ENCODE measurements around the gene TMEM221.

TMEM221 gene

DNA sequence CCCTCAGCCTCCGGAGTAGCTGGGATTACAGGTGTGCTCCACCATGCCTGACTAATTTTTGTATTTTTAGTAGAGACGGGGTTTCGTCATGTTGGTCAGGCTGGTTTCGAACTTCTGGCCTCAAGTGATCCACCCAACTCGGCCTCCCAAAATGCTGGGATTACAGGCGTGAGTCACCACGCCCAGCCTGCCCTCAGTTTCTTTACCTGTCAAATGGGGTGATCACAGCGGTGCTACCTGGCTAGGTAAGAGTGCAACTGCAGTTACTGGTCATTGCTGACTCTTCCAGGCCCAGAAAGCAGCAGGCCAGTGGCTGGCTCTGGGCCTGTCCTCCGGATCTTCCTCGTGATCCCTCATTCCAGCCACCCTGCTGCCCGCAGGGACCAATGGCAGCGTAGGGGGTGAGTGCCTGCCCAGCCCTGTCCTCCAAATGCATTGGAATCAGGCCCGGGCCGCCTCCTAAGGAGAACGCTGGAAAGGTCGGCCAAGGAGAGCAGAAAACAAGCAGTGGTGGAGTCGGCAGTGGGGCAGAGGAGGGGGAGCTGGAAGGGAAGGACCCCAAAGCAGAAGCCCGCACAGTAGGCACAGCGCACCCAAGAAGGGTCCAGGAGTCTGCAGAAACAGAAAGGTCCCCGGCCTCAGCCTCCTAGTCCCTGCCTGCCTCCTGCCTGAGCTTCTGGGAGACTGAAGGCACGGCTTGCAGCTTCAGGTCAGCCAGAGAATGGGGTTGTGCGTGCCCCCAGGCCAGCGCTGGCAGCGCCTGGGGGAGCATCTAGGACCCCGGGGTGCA is 20.0 kb upstream of the TMEM221 start:
- no peaks in the 10 kb centered on the region for H3K27me3 ChIP-seq (ENCODE audit: insufficient read depth, low read length, poor library complexity)
- no peak overlapping the region for H3K27ac ChIP-seq (ENCODE audit: low read length)
- H3K4me3 ChIP-seq (ENCODE audit: low read depth in 1 of 2, low read length in 2 of 2) = no peak overlapping the region
- H3K4me2 ChIP-seq (ENCODE audit: insufficient read depth, low read length) = no peak overlapping the region
- no peaks in the 10 kb centered on the region for H3K36me3 ChIP-seq (ENCODE audit: insufficient read depth, low read length)
- TF ChIP-seq, protein P1, sequence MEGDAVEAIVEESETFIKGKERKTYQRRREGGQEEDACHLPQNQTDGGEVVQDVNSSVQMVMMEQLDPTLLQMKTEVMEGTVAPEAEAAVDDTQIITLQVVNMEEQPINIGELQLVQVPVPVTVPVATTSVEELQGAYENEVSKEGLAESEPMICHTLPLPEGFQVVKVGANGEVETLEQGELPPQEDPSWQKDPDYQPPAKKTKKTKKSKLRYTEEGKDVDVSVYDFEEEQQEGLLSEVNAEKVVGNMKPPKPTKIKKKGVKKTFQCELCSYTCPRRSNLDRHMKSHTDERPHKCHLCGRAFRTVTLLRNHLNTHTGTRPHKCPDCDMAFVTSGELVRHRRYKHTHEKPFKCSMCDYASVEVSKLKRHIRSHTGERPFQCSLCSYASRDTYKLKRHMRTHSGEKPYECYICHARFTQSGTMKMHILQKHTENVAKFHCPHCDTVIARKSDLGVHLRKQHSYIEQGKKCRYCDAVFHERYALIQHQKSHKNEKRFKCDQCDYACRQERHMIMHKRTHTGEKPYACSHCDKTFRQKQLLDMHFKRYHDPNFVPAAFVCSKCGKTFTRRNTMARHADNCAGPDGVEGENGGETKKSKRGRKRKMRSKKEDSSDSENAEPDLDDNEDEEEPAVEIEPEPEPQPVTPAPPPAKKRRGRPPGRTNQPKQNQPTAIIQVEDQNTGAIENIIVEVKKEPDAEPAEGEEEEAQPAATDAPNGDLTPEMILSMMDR (IDR thresholded peaks at IDR 0.05; ENCODE audit: borderline replicate concordance, extremely low read depth, low read length, poor library complexity, severe bottlenecking) = no peak
- TF ChIP-seq EZH2 (IDR thresholded peaks at IDR 0.05; ENCODE audit: borderline replicate concordance, low read depth, low read length, severe bottlenecking) = no peak
- no peak overlapping the region for H3K9ac ChIP-seq (ENCODE audit: low read depth, low read length)
- H3K79me2 ChIP-seq (ENCODE audit: insufficient read depth, low read length) = no peaks in the 10 kb centered on the region
- H3K4me1 ChIP-seq (ENCODE audit: insufficient read depth, low read length) = peaks cover 24% of the 10 kb centered on the region
- no peaks in the 10 kb centered on the region for H3K9me3 ChIP-seq (ENCODE audit: insufficient read depth, low read length, severe bottlenecking)
- H4K20me1 ChIP-seq (ENCODE audit: insufficient read depth, low read length) = no peaks in the 10 kb centered on the region
- H2AFZ ChIP-seq (ENCODE audit: low read depth, low read length) = no peak overlapping the region
- ATAC-seq (ENCODE audit: insufficient read depth, low read depth) (no peak), DNase-seq (no peak)

DNA sequence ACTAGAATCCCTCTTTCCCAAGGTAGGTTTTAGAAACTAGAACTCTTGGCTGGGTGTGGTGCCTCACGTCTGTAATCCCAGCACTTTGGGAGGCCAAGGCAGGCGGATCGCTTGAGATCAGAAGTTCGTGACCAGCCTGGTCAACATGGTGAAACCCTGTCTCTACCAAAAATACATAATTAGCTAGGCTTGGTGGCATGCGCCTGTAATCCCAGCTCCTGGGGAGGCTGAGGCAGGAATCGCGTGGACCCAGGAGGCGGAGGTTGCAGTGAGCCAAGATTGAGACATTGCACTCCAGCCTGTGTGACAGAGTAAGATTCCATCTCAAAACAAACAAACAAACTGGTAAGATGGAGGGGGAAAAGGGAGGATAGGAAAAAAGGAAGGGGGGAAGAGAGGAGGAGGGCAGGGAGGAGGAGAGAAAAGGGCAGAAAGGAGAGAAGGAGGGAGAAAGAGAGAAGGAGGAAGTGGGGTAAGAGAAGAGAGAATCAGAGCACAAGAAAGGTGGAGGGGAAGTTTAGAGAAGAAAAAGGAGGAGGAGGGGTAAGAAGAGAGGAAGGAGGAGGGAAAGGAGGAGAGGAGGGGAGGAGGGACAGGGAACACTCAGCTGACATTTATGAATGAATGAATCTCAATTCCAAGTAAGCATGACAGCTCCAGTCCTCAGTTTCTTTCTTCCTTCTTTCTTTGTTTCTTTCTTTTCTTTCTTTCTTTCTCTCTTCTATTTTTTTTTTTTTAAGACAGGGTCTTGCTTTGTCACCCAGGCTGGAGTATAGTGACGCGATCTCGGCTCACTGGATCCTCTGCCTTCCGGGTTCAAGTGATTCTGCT is 19.2 kb upstream of the TMEM221 start:
- Histone ChIP-seq H3K4me3 (ENCODE audit: low read depth in 1 of 2, low read length in 2 of 2) (no peak overlapping the region), H2AFZ (ENCODE audit: low read depth, low read length) (no peak overlapping the region), H3K4me2 (ENCODE audit: insufficient read depth, low read length) (no peak overlapping the region), H3K36me3 (ENCODE audit: insufficient read depth, low read length) (no peaks in the 10 kb centered on the region), H3K9me3 (ENCODE audit: insufficient read depth, low read length, severe bottlenecking) (no peaks in the 10 kb centered on the region), H3K27ac (ENCODE audit: low read length) (no peak overlapping the region), H3K4me1 (ENCODE audit: insufficient read depth, low read length) (peaks cover 24% of the 10 kb centered on the region), H3K79me2 (ENCODE audit: insufficient read depth, low read length) (no peaks in the 10 kb centered on the region), H3K27me3 (ENCODE audit: insufficient read depth, low read length, poor library complexity) (no peaks in the 10 kb centered on the region), H3K9ac (ENCODE audit: low read depth, low read length) (no peak overlapping the region), H4K20me1 (ENCODE audit: insufficient read depth, low read length) (no peaks in the 10 kb centered on the region)
- TF ChIP-seq EZH2 (IDR thresholded peaks at IDR 0.05; ENCODE audit: borderline replicate concordance, low read depth, low read length, severe bottlenecking) = no peak
- TF ChIP-seq, protein P1 (IDR thresholded peaks at IDR 0.05; ENCODE audit: borderline replicate concordance, extremely low read depth, low read length, poor library complexity, severe bottlenecking) = no peak
- ATAC-seq (ENCODE audit: insufficient read depth, low read depth) = no peak
- no peak for DNase-seq

DNA sequence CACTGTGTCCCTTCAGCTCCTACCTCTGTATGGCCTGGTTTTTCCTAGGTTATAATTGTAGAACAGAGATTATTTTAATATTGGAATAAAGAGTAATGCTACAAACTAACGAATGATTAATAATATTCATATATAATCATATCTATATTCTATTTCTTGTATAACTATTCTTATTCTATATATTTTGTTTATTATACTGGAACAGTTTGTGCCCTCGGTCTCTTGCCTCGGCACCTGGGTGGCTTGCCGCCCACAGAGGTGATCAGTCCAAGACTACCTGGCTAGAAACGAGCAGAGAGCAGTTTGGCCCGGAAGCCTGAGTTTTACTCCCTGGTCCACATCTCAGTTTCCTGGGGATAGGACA is 18.0 kb upstream of the TMEM221 start:
- Histone ChIP-seq H3K27me3 (ENCODE audit: insufficient read depth, low read length, poor library complexity) (no peaks in the 10 kb centered on the region), H3K9ac (ENCODE audit: low read depth, low read length) (no peak overlapping the region), H2AFZ (ENCODE audit: low read depth, low read length) (no peak overlapping the region), H3K79me2 (ENCODE audit: insufficient read depth, low read length) (no peaks in the 10 kb centered on the region), H3K27ac (ENCODE audit: low read length) (no peak overlapping the region), H3K9me3 (ENCODE audit: insufficient read depth, low read length, severe bottlenecking) (no peaks in the 10 kb centered on the region), H3K36me3 (ENCODE audit: insufficient read depth, low read length) (no peaks in the 10 kb centered on the region), H4K20me1 (ENCODE audit: insufficient read depth, low read length) (no peaks in the 10 kb centered on the region), H3K4me2 (ENCODE audit: insufficient read depth, low read length) (no peak overlapping the region), H3K4me3 (ENCODE audit: low read depth in 1 of 2, low read length in 2 of 2) (no peak overlapping the region), H3K4me1 (ENCODE audit: insufficient read depth, low read length) (peaks cover 19% of the 10 kb centered on the region)
- DNase-seq (no peak), ATAC-seq (ENCODE audit: insufficient read depth, low read depth) (no peak)
- no peak for TF ChIP-seq EZH2 (IDR thresholded peaks at IDR 0.05; ENCODE audit: borderline replicate concordance, low read depth, low read length, severe bottlenecking)
- TF ChIP-seq, protein P1 (IDR thresholded peaks at IDR 0.05; ENCODE audit: borderline replicate concordance, extremely low read depth, low read length, poor library complexity, severe bottlenecking) = no peak

Data from DND-41 (cell line).